WTC11 (cell line): Measurements from ENCODE around the gene SLC37A1. TPM values are rescaled to one million over a fixed set of nuclear protein-coding genes. Genes with fewer than 3 reads are reported as not detected.

ENCODE experiments used
- ATAC-seq: fragments of 200-7000 bp; cut with Tn5 transposase; 2 replicates; pipeline ENCODE4 v1.10.0; 2021; ENCODE audit warnings: mild to moderate bottlenecking, moderate library complexity
- CTCF ChIA-PET: fragments of 300-600 bp; sonication (Branson Sonifier 250); formaldehyde crosslinking; loops from one replicate; lab custom pipeline; 2021; ENCODE audit warnings: antibody characterized with exemption; lab: Charles Lee
- POLR2A ChIA-PET: fragments of 350-600 bp; sonication (Branson Sonifier 250); formaldehyde crosslinking; loops from one replicate; lab custom pipeline; 2021; ENCODE audit warnings: antibody characterized with exemption; lab: Charles Lee
- DNase-seq: peaks from one replicate; pipeline ENCODE4 v3.0.0; 2021; ENCODE audit warnings: low spot score
- H3K27ac Mint-ChIP-seq: 2 replicates; pipeline ENCODE4 v1.8.0; 2021; ENCODE audit warnings: mixed read lengths
- H3K27me3 Mint-ChIP-seq: 2 replicates; pipeline ENCODE4 v1.8.0; 2021; ENCODE audit warnings: low read depth, mild to moderate bottlenecking, moderate library complexity, mixed read lengths
- H3K36me3 Mint-ChIP-seq: 2 replicates; pipeline ENCODE4 v1.8.0; 2021; ENCODE audit warnings: mixed read lengths
- H3K4me1 Mint-ChIP-seq: 2 replicates; pipeline ENCODE4 v1.8.0; 2022; ENCODE audit warnings: mixed read lengths
- H3K4me3 Mint-ChIP-seq: 2 replicates; pipeline ENCODE4 v1.8.0; 2021; ENCODE audit warnings: mild to moderate bottlenecking, moderate library complexity, mixed read lengths
- H3K9me3 Mint-ChIP-seq: 2 replicates; pipeline ENCODE4 v1.8.0; 2021; ENCODE audit warnings: mixed read lengths
- ATF1 ChIP-seq: sonication (generic); formaldehyde crosslinking; IDR thresholded peaks from 2 replicates; pipeline ENCODE4 v1.8.1; 2023; ENCODE audit warnings: mild to moderate bottlenecking, moderate library complexity, missing genetic modification reagents
- ATF6 ChIP-seq: sonication (generic); formaldehyde crosslinking; IDR thresholded peaks from 2 replicates; pipeline ENCODE4 v1.8.1; 2023; ENCODE audit warnings: mild to moderate bottlenecking, missing genetic modification reagents
- ESRRA ChIP-seq: sonication (generic); formaldehyde crosslinking; IDR thresholded peaks from 2 replicates; pipeline ENCODE4 v1.8.1; 2022; ENCODE audit warnings: mild to moderate bottlenecking, missing genetic modification reagents, borderline replicate concordance
- HMGA2 ChIP-seq: fragments of 250-450 bp; sonication (Bioruptor Pico); IDR thresholded peaks from 2 replicates; pipeline ENCODE4 v1.4.0; 2021; ENCODE audit warnings: mild to moderate bottlenecking, moderate library complexity
- JAZF1 ChIP-seq: fragments of 250-450 bp; sonication (Bioruptor Pico); IDR thresholded peaks from 2 replicates; pipeline ENCODE4 v1.9.0; 2021; ENCODE audit warnings: moderate library complexity, mild to moderate bottlenecking, inconsistent platforms
- NFE2L1 ChIP-seq: sonication (generic); formaldehyde crosslinking; IDR thresholded peaks from 2 replicates; pipeline ENCODE4 v1.8.1; 2023; ENCODE audit warnings: missing genetic modification reagents
- SMAD4 ChIP-seq: sonication (generic); formaldehyde crosslinking; IDR thresholded peaks from 2 replicates; pipeline ENCODE4 v1.8.0; 2022; ENCODE audit warnings: mild to moderate bottlenecking, missing genetic modification reagents
- STAT6 ChIP-seq: sonication (generic); formaldehyde crosslinking; conservative IDR thresholded peaks from 2 replicates; pipeline ENCODE4 v1.8.1; 2023; ENCODE audit warnings: mild to moderate bottlenecking, low read depth, missing genetic modification reagents, moderate library complexity
- TCF7 ChIP-seq: sonication (generic); formaldehyde crosslinking; IDR thresholded peaks from 2 replicates; pipeline ENCODE4 v1.8.0; 2022; ENCODE audit warnings: mild to moderate bottlenecking, low read depth, missing genetic modification reagents, moderate library complexity
- ZMAT4 ChIP-seq: fragments of 250-450 bp; sonication (Bioruptor Pico); IDR thresholded peaks from 2 replicates; pipeline ENCODE4 v1.9.0; 2021; ENCODE audit warnings: mild to moderate bottlenecking
- ZNF396 ChIP-seq: fragments of 250-450 bp; sonication (Bioruptor Pico); IDR thresholded peaks from 2 replicates; pipeline ENCODE4 v1.8.0; 2021; ENCODE audit warnings: mild to moderate bottlenecking, moderate library complexity, borderline replicate concordance
- ZNF416 ChIP-seq: fragments of 250-450 bp; sonication (Bioruptor Pico); IDR thresholded peaks from 2 replicates; pipeline ENCODE4 v1.9.0; 2021; ENCODE audit warnings: mild to moderate bottlenecking, inconsistent platforms
- total RNA-seq: library from RNA; stranded (reverse); gene quantifications from 3 replicates; pipeline ENCODE4 v1.2.3, GENCODE V29; 2021
- TF ChIP-seq, protein P1 (sequence below): sonication (generic); formaldehyde crosslinking; IDR thresholded peaks from 2 replicates; pipeline ENCODE4 v1.8.0; 2023; ENCODE audit warnings: missing genetic modification reagents, mild to moderate bottlenecking, borderline replicate concordance
- TF ChIP-seq, protein P2 (sequence below): sonication (generic); formaldehyde crosslinking; IDR thresholded peaks from 2 replicates; pipeline ENCODE4 v1.8.1; 2022; ENCODE audit warnings: mild to moderate bottlenecking, missing genetic modification reagents, moderate library complexity, borderline replicate concordance
- TF ChIP-seq, protein P3 (sequence below): sonication (generic); formaldehyde crosslinking; IDR thresholded peaks from 2 replicates; pipeline ENCODE4 v1.8.1; 2022; ENCODE audit warnings: mild to moderate bottlenecking, moderate library complexity, missing genetic modification reagents

Gene SLC37A1
- total RNA-seq, 1 experiment from 2014 or later = 22.7 TPM

GRCh38 chr21:42547906-42548365 lies 34.3 kb downstream of the SLC37A1 start:
- Mint-ChIP-seq H3K4me1 (peaks cover 29% of the 10 kb centered on the region), H3K27ac (no peak overlapping the region; the same call in 1 of the 2 replicates), H3K36me3 (peaks cover 53% of the 10 kb centered on the region), H3K27me3 (no peaks in the 10 kb centered on the region), H3K4me3 (no peak overlapping the region), H3K9me3 (peaks cover 17% of the 10 kb centered on the region)
- POLR2A ChIA-PET = no interaction called here
- DNase-seq (no peak), ATAC-seq (no peak)
- CTCF ChIA-PET = interaction anchor here (0.5 kb wide), 1 partner anchor 104 kb away, joined by 8 read pairs; no protein-coding TSS in a partner anchor
- no peak for TF ChIP-seq ATF6
- TF ChIP-seq ZNF396 (CRISPR knock-in tag) = no peak
- no peak for TF ChIP-seq ESRRA (CRISPR knock-in tag)
- TF ChIP-seq ZNF416 (CRISPR knock-in tag) = no peak
- TF ChIP-seq TCF7 (CRISPR knock-in tag) = no peak
- TF ChIP-seq, protein P1, sequence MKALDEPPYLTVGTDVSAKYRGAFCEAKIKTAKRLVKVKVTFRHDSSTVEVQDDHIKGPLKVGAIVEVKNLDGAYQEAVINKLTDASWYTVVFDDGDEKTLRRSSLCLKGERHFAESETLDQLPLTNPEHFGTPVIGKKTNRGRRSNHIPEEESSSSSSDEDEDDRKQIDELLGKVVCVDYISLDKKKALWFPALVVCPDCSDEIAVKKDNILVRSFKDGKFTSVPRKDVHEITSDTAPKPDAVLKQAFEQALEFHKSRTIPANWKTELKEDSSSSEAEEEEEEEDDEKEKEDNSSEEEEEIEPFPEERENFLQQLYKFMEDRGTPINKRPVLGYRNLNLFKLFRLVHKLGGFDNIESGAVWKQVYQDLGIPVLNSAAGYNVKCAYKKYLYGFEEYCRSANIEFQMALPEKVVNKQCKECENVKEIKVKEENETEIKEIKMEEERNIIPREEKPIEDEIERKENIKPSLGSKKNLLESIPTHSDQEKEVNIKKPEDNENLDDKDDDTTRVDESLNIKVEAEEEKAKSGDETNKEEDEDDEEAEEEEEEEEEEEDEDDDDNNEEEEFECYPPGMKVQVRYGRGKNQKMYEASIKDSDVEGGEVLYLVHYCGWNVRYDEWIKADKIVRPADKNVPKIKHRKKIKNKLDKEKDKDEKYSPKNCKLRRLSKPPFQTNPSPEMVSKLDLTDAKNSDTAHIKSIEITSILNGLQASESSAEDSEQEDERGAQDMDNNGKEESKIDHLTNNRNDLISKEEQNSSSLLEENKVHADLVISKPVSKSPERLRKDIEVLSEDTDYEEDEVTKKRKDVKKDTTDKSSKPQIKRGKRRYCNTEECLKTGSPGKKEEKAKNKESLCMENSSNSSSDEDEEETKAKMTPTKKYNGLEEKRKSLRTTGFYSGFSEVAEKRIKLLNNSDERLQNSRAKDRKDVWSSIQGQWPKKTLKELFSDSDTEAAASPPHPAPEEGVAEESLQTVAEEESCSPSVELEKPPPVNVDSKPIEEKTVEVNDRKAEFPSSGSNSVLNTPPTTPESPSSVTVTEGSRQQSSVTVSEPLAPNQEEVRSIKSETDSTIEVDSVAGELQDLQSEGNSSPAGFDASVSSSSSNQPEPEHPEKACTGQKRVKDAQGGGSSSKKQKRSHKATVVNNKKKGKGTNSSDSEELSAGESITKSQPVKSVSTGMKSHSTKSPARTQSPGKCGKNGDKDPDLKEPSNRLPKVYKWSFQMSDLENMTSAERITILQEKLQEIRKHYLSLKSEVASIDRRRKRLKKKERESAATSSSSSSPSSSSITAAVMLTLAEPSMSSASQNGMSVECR (CRISPR knock-in tag) = no peak

DNA sequence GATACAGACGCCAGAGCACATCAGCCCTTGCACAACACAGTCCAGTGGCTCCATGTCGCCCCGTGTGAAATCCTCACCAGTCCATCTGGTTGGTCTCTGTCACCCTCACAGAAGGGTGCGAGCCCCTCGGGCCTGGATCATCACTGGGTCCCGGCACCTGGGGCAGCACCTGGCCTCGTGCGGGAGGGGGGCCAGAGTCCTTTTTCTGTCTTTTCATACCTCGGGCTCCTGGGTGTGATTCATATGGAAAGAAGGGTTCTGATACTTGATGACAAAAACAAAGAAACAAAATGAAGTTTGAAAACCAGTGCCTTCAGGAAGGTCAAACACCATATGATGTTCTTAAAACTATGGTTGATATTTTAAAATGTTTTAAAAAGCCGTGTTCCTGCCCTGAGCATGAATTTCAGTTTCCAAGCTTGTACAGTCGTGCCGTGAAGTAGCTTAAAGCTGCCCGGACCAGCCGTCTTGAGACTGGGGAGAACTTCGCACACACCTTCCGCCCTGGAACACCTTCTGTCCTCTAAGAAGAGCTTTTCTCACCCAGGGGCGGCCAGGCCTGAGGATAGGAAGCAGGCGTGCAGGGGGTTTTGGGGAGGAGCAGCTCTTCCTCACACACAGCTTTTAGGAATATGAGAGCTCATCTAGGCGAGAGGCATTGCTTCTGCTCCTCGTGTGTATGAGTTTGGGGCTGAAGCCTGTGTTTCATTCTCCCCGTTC lies 35.2 kb downstream of the SLC37A1 start:
- ATAC-seq = no peak
- TF ChIP-seq STAT6 (CRISPR knock-in tag) (no peak), SMAD4 (CRISPR knock-in tag) (no peak), JAZF1 (no peak), ATF1 (no peak), ESRRA (CRISPR knock-in tag) (no peak), NFE2L1 (CRISPR knock-in tag) (no peak), ZMAT4 (CRISPR knock-in tag) (no peak), HMGA2 (CRISPR knock-in tag) (no peak)
- TF ChIP-seq, protein P2, sequence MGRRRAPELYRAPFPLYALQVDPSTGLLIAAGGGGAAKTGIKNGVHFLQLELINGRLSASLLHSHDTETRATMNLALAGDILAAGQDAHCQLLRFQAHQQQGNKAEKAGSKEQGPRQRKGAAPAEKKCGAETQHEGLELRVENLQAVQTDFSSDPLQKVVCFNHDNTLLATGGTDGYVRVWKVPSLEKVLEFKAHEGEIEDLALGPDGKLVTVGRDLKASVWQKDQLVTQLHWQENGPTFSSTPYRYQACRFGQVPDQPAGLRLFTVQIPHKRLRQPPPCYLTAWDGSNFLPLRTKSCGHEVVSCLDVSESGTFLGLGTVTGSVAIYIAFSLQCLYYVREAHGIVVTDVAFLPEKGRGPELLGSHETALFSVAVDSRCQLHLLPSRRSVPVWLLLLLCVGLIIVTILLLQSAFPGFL (CRISPR knock-in tag) = no peak
- TF ChIP-seq, protein P3, sequence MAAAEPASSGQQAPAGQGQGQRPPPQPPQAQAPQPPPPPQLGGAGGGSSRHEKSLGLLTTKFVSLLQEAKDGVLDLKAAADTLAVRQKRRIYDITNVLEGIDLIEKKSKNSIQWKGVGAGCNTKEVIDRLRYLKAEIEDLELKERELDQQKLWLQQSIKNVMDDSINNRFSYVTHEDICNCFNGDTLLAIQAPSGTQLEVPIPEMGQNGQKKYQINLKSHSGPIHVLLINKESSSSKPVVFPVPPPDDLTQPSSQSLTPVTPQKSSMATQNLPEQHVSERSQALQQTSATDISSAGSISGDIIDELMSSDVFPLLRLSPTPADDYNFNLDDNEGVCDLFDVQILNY (CRISPR knock-in tag) = no peak
- peak overlapping the region; percentile 51 for H3K27ac Mint-ChIP-seq

More for the DNA sequence above, 35.2 kb downstream of the SLC37A1 start:
- Mint-ChIP-seq H3K27me3 (no peaks in the 10 kb centered on the region), H3K9me3 (peaks cover 17% of the 10 kb centered on the region), H3K4me3 (no peak overlapping the region), H3K4me1 (peaks cover 38% of the 10 kb centered on the region), H3K36me3 (peaks cover 49% of the 10 kb centered on the region)
- ChIA-PET CTCF (interaction anchor here (1.6 kb wide), 1 partner anchor 44 kb away, joined by 6 read pairs; no protein-coding TSS in a partner anchor), POLR2A (no interaction called here)
- DNase-seq = peak; percentile 5
